NCI-H1105 treated with DMSO at 0.1 percent for 48 hours (cell line): ENCODE results near the gene LPP.

ENCODE experiments used
- DNase-seq: peaks from one replicate; lab custom pipeline; 2025; lab: John Stamatoyannopoulos, UW

The LPP gene

GRCh38 chr3:188473591-188474288 lies 319.8 kb downstream of the LPP start:
- no peak for DNase-seq

GRCh38 chr3:188476935-188477334 lies 323.0 kb downstream of the LPP start:
- no peak for DNase-seq

- DNase-seq = no peak
Observed at GRCh38 chr3:188480011-188480410, 326.1 kb downstream of the LPP start.

GRCh38 chr3:188482929-188483328 lies 329.0 kb downstream of the LPP start:
- no peak for DNase-seq

- no peak for DNase-seq
Observed at GRCh38 chr3:188486126-188486525, 332.2 kb downstream of the LPP start.

- DNase-seq = no peak
Observed at GRCh38 chr3:188486952-188487351, 333.0 kb downstream of the LPP start.

GRCh38 chr3:188487652-188488051 lies 333.7 kb downstream of the LPP start:
- DNase-seq = no peak

- no peak for DNase-seq
Observed at GRCh38 chr3:188488801-188489200, 334.8 kb downstream of the LPP start.

- DNase-seq = no peak
Observed at GRCh38 chr3:188489639-188490405, 335.9 kb downstream of the LPP start.

GRCh38 chr3:188490416-188490815 lies 336.5 kb downstream of the LPP start:
- no peak for DNase-seq

GRCh38 chr3:188491276-188491687 lies 337.3 kb downstream of the LPP start:
- DNase-seq = no peak

- DNase-seq = no peak
Observed at GRCh38 chr3:188496390-188496789, 342.4 kb downstream of the LPP start.

GRCh38 chr3:188497021-188497420 lies 343.1 kb downstream of the LPP start:
- no peak for DNase-seq

- DNase-seq = no peak
Observed at GRCh38 chr3:188503647-188504046, 349.7 kb downstream of the LPP start.

GRCh38 chr3:188505151-188505550 lies 351.2 kb downstream of the LPP start:
- no peak for DNase-seq

- no peak for DNase-seq
Observed at GRCh38 chr3:188505911-188506310, 352.0 kb downstream of the LPP start.

GRCh38 chr3:188506446-188506845 lies 352.5 kb downstream of the LPP start:
- no peak for DNase-seq

GRCh38 chr3:188507244-188507720 lies 353.3 kb downstream of the LPP start:
- no peak for DNase-seq

- DNase-seq = no peak
Observed at GRCh38 chr3:188508454-188508853, 354.5 kb downstream of the LPP start.

GRCh38 chr3:188509316-188509715 lies 355.4 kb downstream of the LPP start:
- no peak for DNase-seq

- no peak for DNase-seq
Observed at GRCh38 chr3:188510366-188510765, 356.4 kb downstream of the LPP start.

- no peak for DNase-seq
Observed at GRCh38 chr3:188513662-188514328, 359.8 kb downstream of the LPP start.

- no peak for DNase-seq
Observed at GRCh38 chr3:188516515-188516914, 362.6 kb downstream of the LPP start.
